GM12874 (cell line): ENCODE data around the gene WFS1.

Experiments
- CTCF ChIP-seq: IDR thresholded peaks from 2 replicates; pipeline ENCODE4 v1.5.1; 2011; ENCODE audit warnings: low read depth, mild to moderate bottlenecking, control low read depth, low read length, moderate library complexity; ENCODE audit not compliant: insufficient read depth

WFS1 gene

GRCh38 chr4:6272863-6273660 lies 3.4 kb downstream of the WFS1 start:
- no peak for TF ChIP-seq CTCF

GRCh38 chr4:6273661-6273990 lies 4.0 kb downstream of the WFS1 start:
- no peak for TF ChIP-seq CTCF

- TF ChIP-seq CTCF: no peak
Measured at GRCh38 chr4:6275351-6275750, 5.7 kb downstream of the WFS1 start.

GRCh38 chr4:6275898-6276806 lies 6.5 kb downstream of the WFS1 start:
- TF ChIP-seq CTCF: no peak

- no peak for TF ChIP-seq CTCF
Measured at GRCh38 chr4:6277139-6277802, 7.6 kb downstream of the WFS1 start.

GRCh38 chr4:6277935-6278800 lies 8.5 kb downstream of the WFS1 start:
- no peak for TF ChIP-seq CTCF

- no peak for TF ChIP-seq CTCF
Measured at GRCh38 chr4:6278801-6279197, 9.1 kb downstream of the WFS1 start.
